ENCODE measurements around the gene ZNF438.

The ZNF438 gene

GRCh38 chr10:30996481-30997005, 35.1 kb downstream of the ZNF438 start:
- TF ChIP-seq, protein P1, sequence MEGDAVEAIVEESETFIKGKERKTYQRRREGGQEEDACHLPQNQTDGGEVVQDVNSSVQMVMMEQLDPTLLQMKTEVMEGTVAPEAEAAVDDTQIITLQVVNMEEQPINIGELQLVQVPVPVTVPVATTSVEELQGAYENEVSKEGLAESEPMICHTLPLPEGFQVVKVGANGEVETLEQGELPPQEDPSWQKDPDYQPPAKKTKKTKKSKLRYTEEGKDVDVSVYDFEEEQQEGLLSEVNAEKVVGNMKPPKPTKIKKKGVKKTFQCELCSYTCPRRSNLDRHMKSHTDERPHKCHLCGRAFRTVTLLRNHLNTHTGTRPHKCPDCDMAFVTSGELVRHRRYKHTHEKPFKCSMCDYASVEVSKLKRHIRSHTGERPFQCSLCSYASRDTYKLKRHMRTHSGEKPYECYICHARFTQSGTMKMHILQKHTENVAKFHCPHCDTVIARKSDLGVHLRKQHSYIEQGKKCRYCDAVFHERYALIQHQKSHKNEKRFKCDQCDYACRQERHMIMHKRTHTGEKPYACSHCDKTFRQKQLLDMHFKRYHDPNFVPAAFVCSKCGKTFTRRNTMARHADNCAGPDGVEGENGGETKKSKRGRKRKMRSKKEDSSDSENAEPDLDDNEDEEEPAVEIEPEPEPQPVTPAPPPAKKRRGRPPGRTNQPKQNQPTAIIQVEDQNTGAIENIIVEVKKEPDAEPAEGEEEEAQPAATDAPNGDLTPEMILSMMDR (conservative IDR thresholded peaks at IDR 0.05; ENCODE audit: low read depth, low read length): no peak
- no peak overlapping the region for H3K4me3 ChIP-seq (ENCODE audit: low read depth, low read length)

DNA sequence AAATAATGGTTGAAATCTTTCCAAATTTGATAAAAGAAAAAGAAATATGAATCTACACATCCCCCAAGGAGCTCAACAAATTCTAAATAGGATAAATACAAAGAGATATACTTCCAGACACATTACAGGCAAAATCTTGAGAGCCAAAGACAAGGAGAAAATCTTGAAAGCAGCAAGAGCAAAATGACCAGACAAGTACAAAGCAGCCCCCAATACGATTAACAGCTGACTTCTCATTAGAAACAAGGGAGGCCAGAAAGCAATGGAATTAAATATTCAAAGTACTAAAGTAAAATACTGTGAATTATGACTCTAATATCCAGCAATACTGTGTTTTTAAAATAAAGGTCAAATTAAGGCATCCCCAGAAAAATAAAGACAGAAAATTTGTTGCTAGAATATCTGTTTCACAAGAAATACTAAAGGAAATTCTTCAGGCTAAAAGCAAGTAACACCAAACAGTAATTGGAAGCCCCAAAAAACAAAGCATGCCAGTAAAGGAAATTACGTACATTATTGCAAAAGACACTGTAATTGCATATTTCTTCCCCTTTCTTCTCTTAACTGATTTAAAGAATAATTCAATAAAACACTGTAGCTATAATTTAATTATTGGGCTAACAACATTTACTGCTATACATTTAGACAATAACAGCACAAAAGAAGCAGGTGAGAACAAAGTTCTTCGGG, 36.4 kb downstream of the ZNF438 start:
- TF ChIP-seq, protein P1 (conservative IDR thresholded peaks at IDR 0.05; ENCODE audit: low read depth, low read length): no peak
- H3K4me3 ChIP-seq (ENCODE audit: low read depth, low read length): no peak overlapping the region
- no peak for DNase-seq (ENCODE audit: low read depth)

More at GRCh38 chr10:30996481-30997005, 35.1 kb downstream of the ZNF438 start:
- no peak for DNase-seq (ENCODE audit: low read depth)

- TF ChIP-seq, protein P1 (conservative IDR thresholded peaks at IDR 0.05; ENCODE audit: low read depth, low read length): no peak
- no peak overlapping the region for H3K4me3 ChIP-seq (ENCODE audit: low read depth, low read length)
- no peak for DNase-seq (ENCODE audit: low read depth)
Measured at GRCh38 chr10:30993155-30993554, 38.5 kb downstream of the ZNF438 start.

DNA sequence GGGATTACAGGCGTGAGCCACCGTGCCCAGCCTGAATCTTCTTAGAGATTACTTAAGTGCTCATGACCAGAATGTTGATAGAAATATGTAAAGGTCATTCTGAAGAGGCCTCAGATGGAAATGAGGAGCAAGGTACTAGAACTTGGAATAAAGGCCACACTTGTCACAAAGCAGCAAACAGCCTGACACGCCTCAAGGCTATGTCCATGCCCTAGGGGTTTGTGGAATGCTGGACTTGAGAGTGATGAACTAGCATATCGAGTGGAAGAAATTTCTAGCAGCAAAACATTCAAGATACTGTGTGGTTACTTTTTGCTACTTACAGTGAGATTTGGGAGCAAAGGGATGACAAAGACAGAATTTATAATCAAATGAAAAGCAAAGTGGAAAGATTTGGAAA, 39.0 kb downstream of the ZNF438 start:
- no peak overlapping the region for H3K4me3 ChIP-seq (ENCODE audit: low read depth, low read length)
- TF ChIP-seq, protein P1 (conservative IDR thresholded peaks at IDR 0.05; ENCODE audit: low read depth, low read length): no peak
- DNase-seq (ENCODE audit: low read depth): no peak

- no peak for DNase-seq (ENCODE audit: low read depth)
- H3K4me3 ChIP-seq (ENCODE audit: low read depth, low read length): no peak overlapping the region
- TF ChIP-seq, protein P1 (conservative IDR thresholded peaks at IDR 0.05; ENCODE audit: low read depth, low read length): no peak
Measured at GRCh38 chr10:30991647-30992011, 40.0 kb downstream of the ZNF438 start.

DNA sequence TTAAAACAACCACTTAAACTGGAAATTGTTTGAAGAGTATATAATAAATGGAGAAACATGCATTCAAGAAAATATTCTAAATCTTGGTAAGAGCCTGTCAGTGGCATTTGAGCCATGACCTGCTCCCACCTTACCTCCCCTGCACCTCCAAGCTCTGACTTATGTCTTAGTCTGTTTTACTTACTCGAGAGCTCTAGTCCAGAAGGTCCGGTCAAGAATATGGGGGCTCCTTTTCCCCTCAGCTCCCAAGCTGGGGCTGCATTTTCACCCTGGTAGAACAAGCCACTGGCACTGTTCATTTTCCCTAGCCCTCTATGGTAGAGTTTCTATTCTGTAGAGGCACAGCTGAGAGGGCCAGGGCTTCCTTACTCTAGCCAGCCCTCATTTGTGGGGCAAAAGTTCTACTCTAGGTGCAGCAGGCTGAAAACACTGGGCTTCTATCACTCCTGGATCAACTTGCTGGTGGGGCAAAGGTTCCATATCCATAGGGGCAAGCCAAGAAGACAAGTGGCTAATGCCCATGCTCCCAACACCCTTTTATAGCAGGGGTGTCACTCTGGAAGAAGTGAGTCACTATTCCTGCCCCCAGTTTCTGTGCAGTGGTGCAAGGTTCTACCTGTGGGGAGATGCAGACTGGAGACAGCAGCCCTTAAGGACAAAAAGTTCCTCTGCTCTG, 40.6 kb downstream of the ZNF438 start:
- TF ChIP-seq, protein P1 (conservative IDR thresholded peaks at IDR 0.05; ENCODE audit: low read depth, low read length): no peak
- DNase-seq (ENCODE audit: low read depth): no peak
- no peak overlapping the region for H3K4me3 ChIP-seq (ENCODE audit: low read depth, low read length)
